ENCODE measurements around the gene THSD7B.

THSD7B gene

GRCh38 chr2:136798766-136799165 is 33.4 kb downstream of the THSD7B start:
- no peak for DNase-seq (ENCODE audit: low spot score)

GRCh38 chr2:136801661-136802060 is 36.3 kb downstream of the THSD7B start:
- DNase-seq (ENCODE audit: low spot score): no peak

GRCh38 chr2:136809998-136810397 is 44.7 kb downstream of the THSD7B start:
- DNase-seq (ENCODE audit: low spot score): no peak

- DNase-seq (ENCODE audit: low spot score): no peak
Observed at GRCh38 chr2:136818839-136819238, 53.5 kb downstream of the THSD7B start.

- no peak for DNase-seq (ENCODE audit: low spot score)
Observed at GRCh38 chr2:136823291-136823690, 57.9 kb downstream of the THSD7B start.

- DNase-seq (ENCODE audit: low spot score): no peak
Observed at GRCh38 chr2:136828162-136828561, 62.8 kb downstream of the THSD7B start.

GRCh38 chr2:136828774-136829173 is 63.4 kb downstream of the THSD7B start:
- DNase-seq (ENCODE audit: low spot score): no peak

GRCh38 chr2:136844546-136844945 is 79.2 kb downstream of the THSD7B start:
- DNase-seq (ENCODE audit: low spot score): no peak

- peak; percentile 64 for DNase-seq (ENCODE audit: low spot score)
Observed at GRCh38 chr2:136858656-136859055, 93.3 kb downstream of the THSD7B start.

GRCh38 chr2:136860443-136860958 is 95.2 kb downstream of the THSD7B start:
- no peak for DNase-seq (ENCODE audit: low spot score)

- no peak for DNase-seq (ENCODE audit: low spot score)
Observed at GRCh38 chr2:136863468-136863867, 98.1 kb downstream of the THSD7B start.

- no peak for DNase-seq (ENCODE audit: low spot score)
Observed at GRCh38 chr2:136863874-136864273, 98.5 kb downstream of the THSD7B start.

- DNase-seq (ENCODE audit: low spot score): no peak
Observed at GRCh38 chr2:136871424-136871823, 106.1 kb downstream of the THSD7B start.

- DNase-seq (ENCODE audit: low spot score): no peak
Observed at GRCh38 chr2:136874258-136874657, 108.9 kb downstream of the THSD7B start.

- DNase-seq (ENCODE audit: low spot score): no peak
Observed at GRCh38 chr2:136891100-136891499, 125.8 kb downstream of the THSD7B start.

- DNase-seq (ENCODE audit: low spot score): no peak
Observed at GRCh38 chr2:136894007-136894634, 128.8 kb downstream of the THSD7B start.

GRCh38 chr2:136901732-136902131 is 136.4 kb downstream of the THSD7B start:
- DNase-seq (ENCODE audit: low spot score): peak; percentile 74

GRCh38 chr2:136905779-136906178 is 140.4 kb downstream of the THSD7B start:
- no peak for DNase-seq (ENCODE audit: low spot score)

- DNase-seq (ENCODE audit: low spot score): no peak
Observed at GRCh38 chr2:136909777-136910176, 144.4 kb downstream of the THSD7B start.

- no peak for DNase-seq (ENCODE audit: low spot score)
Observed at GRCh38 chr2:136916131-136916530, 150.8 kb downstream of the THSD7B start.

GRCh38 chr2:136917411-136917881 is 152.1 kb downstream of the THSD7B start:
- DNase-seq (ENCODE audit: low spot score): peak; percentile 83

GRCh38 chr2:136919682-136920081 is 154.3 kb downstream of the THSD7B start:
- DNase-seq (ENCODE audit: low spot score): no peak

GRCh38 chr2:136920652-136921333 is 155.4 kb downstream of the THSD7B start:
- peak; percentile 77 for DNase-seq (ENCODE audit: low spot score)
